CD4-positive, alpha-beta T cell treated with Interleukin-10 for 1 hour (primary cell): Measurements from ENCODE around the gene NBEA.
"Not testable (repeated sequence)": the region's sequence is repeated elsewhere in the genome, so short reads cannot be mapped to it uniquely, and the experiment has no call there.

ENCODE experiments used
- DNase-seq: peaks from one replicate; pipeline ENCODE4 v3.0.0-alpha.2; 2020

NBEA gene

GRCh38 chr13:35093356-35093755 is 151.3 kb downstream of the NBEA start:
- no peak for DNase-seq

DNA sequence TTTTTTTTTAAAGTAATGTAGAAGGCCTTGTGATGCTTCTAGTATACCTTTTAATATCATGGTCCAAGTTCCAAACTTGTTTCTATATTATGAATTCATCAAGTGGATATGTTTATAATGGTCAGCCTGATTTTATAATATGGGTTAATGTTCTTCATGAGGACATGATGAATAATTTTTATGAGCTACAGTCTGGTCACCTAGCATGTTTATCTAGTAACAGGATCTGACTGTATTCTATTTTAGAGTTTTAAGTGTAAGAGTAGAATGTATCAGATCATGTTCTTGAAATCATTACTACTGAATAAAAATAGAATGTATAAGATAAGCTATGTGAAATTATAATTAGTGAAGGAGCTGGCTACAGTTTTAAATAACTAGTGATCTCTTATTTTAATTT is 164.7 kb downstream of the NBEA start:
- DNase-seq, result not testable (repeated sequence)

GRCh38 chr13:35107535-35107934 is 165.5 kb downstream of the NBEA start:
- DNase-seq, result no peak

DNA sequence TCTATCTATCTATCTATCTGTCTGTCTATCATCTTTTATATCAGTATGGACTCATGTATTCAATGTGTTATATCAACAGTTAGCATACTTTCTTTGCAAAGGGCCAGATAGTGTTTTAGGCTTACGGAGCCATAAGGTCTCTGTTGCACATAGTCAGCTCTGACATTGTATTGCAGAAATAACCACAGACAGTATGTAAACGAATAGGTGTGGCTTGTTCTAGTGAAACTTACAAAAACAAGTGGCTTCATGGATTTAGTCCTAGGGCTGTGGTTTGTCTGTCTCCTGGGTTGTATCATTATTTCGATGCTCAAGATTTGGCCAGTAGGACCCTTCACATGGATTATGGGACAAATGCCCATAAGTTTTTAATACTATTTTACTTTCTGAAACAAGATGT is 171.5 kb downstream of the NBEA start:
- not testable (repeated sequence) for DNase-seq

DNA sequence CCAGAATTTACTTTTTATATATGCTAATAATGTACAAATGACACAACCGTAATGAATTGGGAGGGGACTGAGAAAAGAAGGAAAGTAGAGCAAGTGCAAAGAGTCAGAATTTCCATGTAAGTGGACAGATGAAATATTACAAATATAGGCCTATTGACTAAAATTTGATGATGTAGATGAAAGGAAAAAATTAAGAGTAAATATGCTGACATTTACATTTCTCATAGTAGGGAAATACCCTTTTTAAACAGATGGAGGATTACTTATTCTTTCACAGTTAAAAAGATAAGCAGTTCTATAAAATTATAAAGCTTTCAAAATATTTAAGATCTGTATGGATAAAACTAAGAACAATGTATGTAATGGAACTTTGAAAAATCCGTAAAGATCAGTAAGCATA is 185.4 kb downstream of the NBEA start:
- no peak for DNase-seq

- DNase-seq, result no peak
These were observed 187.4 kb downstream of the NBEA start for GRCh38 chr13:35129500-35129899.

DNA sequence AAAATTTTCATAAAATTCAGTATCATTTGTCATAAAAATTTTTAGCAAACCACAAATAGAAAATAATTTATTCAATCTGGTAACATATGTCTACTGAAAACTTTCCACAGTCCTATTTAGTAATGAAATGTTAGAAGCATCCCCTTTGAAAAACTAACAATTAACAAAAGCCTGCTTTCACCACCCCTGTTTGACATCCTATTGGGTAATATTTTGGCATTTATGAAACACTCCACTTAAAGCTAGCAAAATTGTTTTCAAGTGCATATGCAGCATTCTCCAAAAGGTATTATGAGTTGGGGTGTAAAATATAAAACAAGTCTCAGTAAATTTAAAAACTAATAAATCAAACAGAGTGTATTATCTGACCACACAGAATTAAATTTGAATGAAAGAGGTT is 189.4 kb downstream of the NBEA start:
- no peak for DNase-seq

- no peak for DNase-seq
These were observed 194.5 kb downstream of the NBEA start for GRCh38 chr13:35136585-35136984.

DNA sequence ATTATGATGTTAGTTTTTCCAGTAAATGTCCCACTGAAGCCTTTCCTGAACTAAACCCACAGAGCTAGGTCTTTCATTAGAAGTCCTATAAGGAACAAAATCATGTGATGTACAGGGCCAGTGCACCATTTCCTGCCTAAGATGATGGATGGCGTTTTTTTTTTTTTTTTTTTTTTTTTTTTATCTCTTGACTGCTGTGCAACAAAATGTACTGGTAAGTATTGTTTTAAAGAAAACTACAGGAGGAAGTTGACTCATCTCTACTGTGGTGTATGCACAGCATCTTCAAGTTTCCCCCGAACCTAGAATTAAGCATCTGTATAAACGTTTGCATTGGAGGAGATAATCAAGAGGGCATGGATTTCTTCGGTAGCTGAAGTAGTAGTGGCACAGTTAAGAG is 197.5 kb downstream of the NBEA start:
- no peak for DNase-seq

- no peak for DNase-seq
These were observed 198.3 kb downstream of the NBEA start for GRCh38 chr13:35140321-35140720.

DNA sequence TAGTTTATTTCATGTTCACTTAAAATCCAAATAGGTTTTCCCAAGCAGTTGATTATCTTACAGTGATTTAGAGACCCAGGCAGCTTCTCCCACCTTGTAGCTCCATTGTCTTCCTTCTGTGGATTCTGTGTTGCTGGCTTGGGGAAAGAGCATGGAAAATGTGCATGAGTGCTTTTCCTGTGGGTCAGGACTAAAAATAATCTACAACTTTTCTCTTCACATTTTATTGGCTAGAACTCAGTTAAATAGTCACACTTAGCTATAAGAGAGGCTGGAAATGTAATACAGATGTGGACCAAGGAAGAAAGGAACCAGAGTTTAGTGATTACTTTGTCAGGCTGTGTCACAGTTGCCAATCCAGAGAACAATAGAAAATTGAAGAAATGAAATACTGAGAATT is 198.8 kb downstream of the NBEA start:
- DNase-seq, result no peak

DNA sequence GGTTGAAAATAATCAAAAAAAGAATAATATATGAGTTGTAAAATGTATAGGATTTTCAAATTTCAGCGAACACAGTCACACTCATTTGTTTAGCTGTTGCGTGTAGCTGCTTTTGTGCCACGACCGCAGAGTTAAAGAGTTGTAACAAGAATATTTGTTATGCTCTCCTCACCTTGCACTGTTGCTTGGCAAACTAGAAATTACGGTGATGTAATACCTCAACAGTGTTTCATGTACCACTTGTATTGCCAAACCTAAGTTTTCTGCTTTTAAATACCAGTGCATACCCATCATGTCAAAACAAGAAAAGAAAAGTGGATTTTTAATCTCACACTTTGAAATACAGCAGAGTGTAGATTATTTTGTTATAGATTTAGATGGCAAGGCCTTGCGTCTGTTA is 201.1 kb downstream of the NBEA start:
- DNase-seq, result no peak

- no peak for DNase-seq
These were observed 202.3 kb downstream of the NBEA start for GRCh38 chr13:35144166-35144890.

- no peak for DNase-seq
These were observed 204.6 kb downstream of the NBEA start for GRCh38 chr13:35146686-35147085.

- peak; percentile 25 for DNase-seq
These were observed 215.2 kb downstream of the NBEA start for GRCh38 chr13:35157143-35157755.

DNA sequence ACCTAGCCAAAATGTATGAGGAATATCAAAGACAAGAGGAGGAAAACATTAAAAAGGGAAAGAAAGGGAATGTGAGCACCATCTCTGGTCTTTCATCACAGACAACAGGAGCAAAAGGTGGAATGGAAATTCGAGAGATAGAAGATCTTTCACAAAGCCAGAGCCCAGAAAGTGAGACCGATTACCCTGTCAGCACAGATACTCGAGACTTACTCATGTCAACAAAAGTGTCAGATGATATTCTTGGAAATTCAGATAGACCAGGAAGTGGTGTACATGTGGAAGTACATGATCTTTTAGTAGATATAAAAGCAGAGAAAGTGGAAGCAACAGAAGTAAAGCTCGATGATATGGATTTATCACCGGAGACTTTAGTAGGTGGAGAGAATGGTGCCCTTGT is 217.0 kb downstream of the NBEA start:
- no peak for DNase-seq

- DNase-seq, result no peak
These were observed 218.8 kb downstream of the NBEA start for GRCh38 chr13:35160896-35161295.

GRCh38 chr13:35162420-35162819 is 220.3 kb downstream of the NBEA start:
- no peak for DNase-seq

GRCh38 chr13:35163674-35164073 is 221.6 kb downstream of the NBEA start:
- no peak for DNase-seq

GRCh38 chr13:35164324-35164932 is 222.4 kb downstream of the NBEA start:
- peak; percentile 29 for DNase-seq

- DNase-seq, result no peak
These were observed 223.1 kb downstream of the NBEA start for GRCh38 chr13:35165205-35165604.

DNA sequence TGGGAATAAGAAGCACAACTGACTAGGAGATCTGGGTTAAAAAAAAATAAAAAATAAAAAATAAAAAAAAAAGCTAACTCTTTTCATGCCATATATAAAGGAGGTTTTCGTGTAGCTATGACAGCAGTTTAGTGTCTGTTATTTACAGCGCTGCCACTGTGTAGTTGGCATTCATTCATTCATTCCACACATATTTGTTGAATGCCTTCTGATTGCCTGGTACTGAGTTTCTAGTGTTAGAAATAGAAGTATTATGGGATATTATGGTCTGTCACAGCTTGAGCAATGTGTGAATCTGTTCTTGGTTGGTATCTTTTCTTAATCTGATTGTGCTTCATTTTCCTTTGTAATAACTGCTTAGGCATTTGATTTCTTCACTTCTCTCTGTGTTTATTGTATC is 237.4 kb downstream of the NBEA start:
- no peak for DNase-seq

- DNase-seq, result no peak
These were observed 238.0 kb downstream of the NBEA start for GRCh38 chr13:35179920-35180663.

- no peak for DNase-seq
These were observed 248.2 kb downstream of the NBEA start for GRCh38 chr13:35190241-35190640.
